Measurements from ENCODE around the gene C4orf50.
"Not testable (repeated sequence)": the region's sequence is repeated elsewhere in the genome, so short reads cannot be mapped to it uniquely, and the experiment has no call there.

The C4orf50 gene

GRCh38 chr4:5969336-5969735 is 48.9 kb downstream of the C4orf50 start:
- no peak for DNase-seq (ENCODE audit: low read depth in 3 of 3)

GRCh38 chr4:5968246-5968645 is 50.0 kb downstream of the C4orf50 start:
- DNase-seq (ENCODE audit: low read depth in 3 of 3), result no peak

GRCh38 chr4:5967783-5968182 is 50.4 kb downstream of the C4orf50 start:
- no peak for DNase-seq (ENCODE audit: low read depth in 3 of 3)

- no peak for DNase-seq (ENCODE audit: low read depth in 3 of 3)
These were observed 53.0 kb downstream of the C4orf50 start for GRCh38 chr4:5965225-5965624.

- no peak for DNase-seq (ENCODE audit: low read depth in 3 of 3)
These were observed 54.2 kb downstream of the C4orf50 start for GRCh38 chr4:5964030-5964429.

- DNase-seq (ENCODE audit: low read depth in 3 of 3), result no peak
These were observed 54.6 kb downstream of the C4orf50 start for GRCh38 chr4:5963611-5964010.

GRCh38 chr4:5962416-5962815 is 55.8 kb downstream of the C4orf50 start:
- no peak for DNase-seq (ENCODE audit: low read depth in 3 of 3)

GRCh38 chr4:5960252-5960880 is 57.9 kb downstream of the C4orf50 start:
- no peak for DNase-seq (ENCODE audit: low read depth in 3 of 3)

- DNase-seq (ENCODE audit: low read depth in 3 of 3), result no peak
These were observed 58.8 kb downstream of the C4orf50 start for GRCh38 chr4:5959211-5959982.

GRCh38 chr4:5958199-5958735 is 60.0 kb downstream of the C4orf50 start:
- no peak for DNase-seq (ENCODE audit: low read depth in 3 of 3)

GRCh38 chr4:5957076-5957475 is 61.2 kb downstream of the C4orf50 start:
- no peak for DNase-seq (ENCODE audit: low read depth in 3 of 3)

- no peak for DNase-seq (ENCODE audit: low read depth in 3 of 3)
These were observed 61.8 kb downstream of the C4orf50 start for GRCh38 chr4:5956285-5957021.

- DNase-seq (ENCODE audit: low read depth in 3 of 3), result no peak
These were observed 62.4 kb downstream of the C4orf50 start for GRCh38 chr4:5955856-5956255.

- DNase-seq (ENCODE audit: low read depth in 3 of 3), result no peak
These were observed 62.9 kb downstream of the C4orf50 start for GRCh38 chr4:5955201-5955821.

GRCh38 chr4:5954056-5954760 is 64.0 kb downstream of the C4orf50 start:
- no peak for DNase-seq (ENCODE audit: low read depth in 3 of 3)

- no peak for DNase-seq (ENCODE audit: low read depth in 3 of 3)
These were observed 65.0 kb downstream of the C4orf50 start for GRCh38 chr4:5952975-5953951.

- no peak for DNase-seq (ENCODE audit: low read depth in 3 of 3)
These were observed 65.8 kb downstream of the C4orf50 start for GRCh38 chr4:5952286-5952974.

GRCh38 chr4:5946653-5947052 is 71.6 kb downstream of the C4orf50 start:
- not testable (repeated sequence) for DNase-seq (ENCODE audit: low read depth in 3 of 3)

- no peak for DNase-seq (ENCODE audit: low read depth in 3 of 3)
These were observed 72.3 kb downstream of the C4orf50 start for GRCh38 chr4:5945936-5946335.

- DNase-seq (ENCODE audit: low read depth in 3 of 3), result no peak
These were observed 73.1 kb downstream of the C4orf50 start for GRCh38 chr4:5945171-5945570.
